Thyroid gland (tissue), 4 donors: ENCODE data around the gene SNRK. TPM values are rescaled to one million over a fixed set of nuclear protein-coding genes. Genes with fewer than 3 reads are reported as not detected.

Experiments used
- DNase-seq, 2 donors: peaks; one replicate each; pipeline ENCODE4 v3.0.0-alpha.2; 2019
- H3K27ac ChIP-seq, 3 donors: fragments of 200-600 bp; sonication (generic); 1 replicate in 2 of 3; 2 replicates in 1 of 3; pipeline ENCODE4 v1.5.1; 2016 to 2019; ENCODE audit warnings: mild to moderate bottlenecking in 1 of 3, moderate library complexity in 1 of 3
- H3K27me3 ChIP-seq: fragments of 200-600 bp; sonication (generic); one replicate; pipeline ENCODE4 v1.5.1; 2019
- H3K36me3 ChIP-seq, 2 donors: fragments of 200-600 bp; sonication (generic); one replicate each; pipeline ENCODE4 v1.5.1; 2016 to 2019
- H3K4me1 ChIP-seq, 2 donors: fragments of 200-600 bp; sonication (generic); one replicate each; pipeline ENCODE4 v1.5.1; 2017 to 2019
- H3K4me3 ChIP-seq, 3 donors: fragments of 200-600 bp; sonication (generic); replicated peaks in 1 of 3; 1 replicate in 2 of 3; 2 replicates in 1 of 3; pipeline ENCODE4 v1.5.1; 2016; ENCODE audit warnings: mild to moderate bottlenecking in 1 of 3
- H3K9me3 ChIP-seq: fragments of 200-600 bp; sonication (generic); one replicate; pipeline ENCODE4 v1.5.1; 2017
- POLR2A ChIP-seq, 2 donors: fragments of 450-650 bp; IDR thresholded peaks; one replicate each; pipeline ENCODE4 v1.6.1; 2017; ENCODE audit warnings: antibody characterized with exemption in 2 of 2, mild to moderate bottlenecking in 2 of 2, moderate library complexity in 1 of 2
- WGBS, 2 donors: methylation state at CpG; one replicate each; pipeline ENCODE4 v1.1.5; 2017; 5-methylcytosine and 5-hydroxymethylcytosine counted together
- intact Hi-C: fragments of 100-400 bp; cut with DNase I; formaldehyde crosslinking; loops from one replicate; pipeline ENCODE4 v1.15.1; 2023
- total RNA-seq, 4 donors: library from RNA; depleted of rRNA; stranded (reverse); fragments of >200 nt; gene quantifications; one replicate each; pipeline ENCODE4 v1.2.3, GENCODE V29; 2016
- TF ChIP-seq, protein P1 (sequence below), 6 experiments: fragments of 200-600 bp in 3 of 6; fragments of 450-650 bp in 3 of 6; sonication (generic) in 3 of 6; IDR thresholded peaks; one replicate each; pipeline ENCODE4 v1.5.1; 2016 to 2019; ENCODE audit warnings: antibody characterized with exemption in 6 of 6, mild to moderate bottlenecking in 2 of 6, inconsistent platforms in 1 of 6, moderate library complexity in 1 of 6

The SNRK gene
- total RNA-seq, 4 donors from 2014 or later, result 44.2 to 90.5 (median 65.0) TPM

DNA sequence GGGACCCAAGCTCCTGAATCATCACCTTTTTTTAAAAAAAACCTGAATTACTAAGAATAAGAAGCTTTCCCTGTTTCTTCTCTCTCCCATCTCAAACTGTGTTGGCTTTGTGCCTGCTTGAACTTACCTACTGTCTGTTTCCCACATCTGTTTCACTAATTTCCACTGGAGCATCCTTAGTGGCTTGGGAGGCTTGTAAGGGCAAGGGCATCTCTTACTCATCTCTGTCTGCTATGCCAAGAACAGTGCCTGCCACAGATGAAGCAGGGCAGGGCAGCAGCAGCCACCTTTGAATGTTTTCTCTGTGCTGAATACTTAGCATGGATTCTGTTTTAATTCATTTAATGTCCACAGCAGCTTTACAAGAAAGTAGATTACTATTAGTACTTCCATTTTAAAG is 42.3 kb downstream of the SNRK start:
- no peaks in the 10 kb centered on the region for H3K9me3 ChIP-seq
- no peak overlapping the region for H3K4me3 ChIP-seq
- DNase-seq, result no peak
- no peaks in the 10 kb centered on the region for H3K27me3 ChIP-seq
- TF ChIP-seq POLR2A (IDR thresholded peaks at IDR 0.05), result no peak
- TF ChIP-seq, protein P1, sequence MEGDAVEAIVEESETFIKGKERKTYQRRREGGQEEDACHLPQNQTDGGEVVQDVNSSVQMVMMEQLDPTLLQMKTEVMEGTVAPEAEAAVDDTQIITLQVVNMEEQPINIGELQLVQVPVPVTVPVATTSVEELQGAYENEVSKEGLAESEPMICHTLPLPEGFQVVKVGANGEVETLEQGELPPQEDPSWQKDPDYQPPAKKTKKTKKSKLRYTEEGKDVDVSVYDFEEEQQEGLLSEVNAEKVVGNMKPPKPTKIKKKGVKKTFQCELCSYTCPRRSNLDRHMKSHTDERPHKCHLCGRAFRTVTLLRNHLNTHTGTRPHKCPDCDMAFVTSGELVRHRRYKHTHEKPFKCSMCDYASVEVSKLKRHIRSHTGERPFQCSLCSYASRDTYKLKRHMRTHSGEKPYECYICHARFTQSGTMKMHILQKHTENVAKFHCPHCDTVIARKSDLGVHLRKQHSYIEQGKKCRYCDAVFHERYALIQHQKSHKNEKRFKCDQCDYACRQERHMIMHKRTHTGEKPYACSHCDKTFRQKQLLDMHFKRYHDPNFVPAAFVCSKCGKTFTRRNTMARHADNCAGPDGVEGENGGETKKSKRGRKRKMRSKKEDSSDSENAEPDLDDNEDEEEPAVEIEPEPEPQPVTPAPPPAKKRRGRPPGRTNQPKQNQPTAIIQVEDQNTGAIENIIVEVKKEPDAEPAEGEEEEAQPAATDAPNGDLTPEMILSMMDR (IDR thresholded peaks at IDR 0.05), result no peak
- H3K27ac ChIP-seq, result peak overlapping the region in 1 of 3 donors; percentile 39
- intact Hi-C loops, result no loop called here
- H3K36me3 ChIP-seq, result peaks cover 0 to 5% of the 10 kb centered on the region in 2 donors
- H3K4me1 ChIP-seq, result peaks cover 27 to 32% of the 10 kb centered on the region in 2 donors

DNA sequence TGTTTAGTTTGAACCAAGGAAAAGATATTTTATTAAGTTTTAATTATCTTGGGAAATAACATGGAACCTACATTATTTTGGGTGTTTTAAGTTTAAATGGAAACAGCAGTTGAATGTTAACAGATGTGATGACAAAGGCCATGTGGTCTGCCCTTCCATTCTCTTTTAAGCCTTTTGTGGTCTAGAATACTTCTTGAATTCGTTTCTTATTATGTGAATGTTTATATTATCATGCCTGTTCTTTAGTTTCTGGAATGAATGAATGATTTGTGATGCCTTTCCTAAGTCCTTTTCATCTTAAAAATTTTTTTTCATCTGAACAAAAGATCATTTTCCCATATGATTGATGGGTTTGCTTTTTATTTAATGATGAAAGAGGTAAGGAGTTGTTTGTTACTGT is 44.6 kb downstream of the SNRK start:
- no peak for TF ChIP-seq POLR2A (IDR thresholded peaks at IDR 0.05)
- TF ChIP-seq, protein P1 (IDR thresholded peaks at IDR 0.05), result no peak
- no peak for DNase-seq
- 64 to 69% methylated on average over 1 of the region's 1 CpG for WGBS, 2 donors
- peaks cover 0 to 8% of the 10 kb centered on the region in 2 donors for H3K36me3 ChIP-seq
- no peak overlapping the region for H3K27ac ChIP-seq
- peaks cover 17 to 25% of the 10 kb centered on the region in 2 donors for H3K4me1 ChIP-seq
- H3K4me3 ChIP-seq, result no peak overlapping the region
- no peaks in the 10 kb centered on the region for H3K27me3 ChIP-seq
- intact Hi-C loops, result no loop called here
- no peaks in the 10 kb centered on the region for H3K9me3 ChIP-seq

DNA sequence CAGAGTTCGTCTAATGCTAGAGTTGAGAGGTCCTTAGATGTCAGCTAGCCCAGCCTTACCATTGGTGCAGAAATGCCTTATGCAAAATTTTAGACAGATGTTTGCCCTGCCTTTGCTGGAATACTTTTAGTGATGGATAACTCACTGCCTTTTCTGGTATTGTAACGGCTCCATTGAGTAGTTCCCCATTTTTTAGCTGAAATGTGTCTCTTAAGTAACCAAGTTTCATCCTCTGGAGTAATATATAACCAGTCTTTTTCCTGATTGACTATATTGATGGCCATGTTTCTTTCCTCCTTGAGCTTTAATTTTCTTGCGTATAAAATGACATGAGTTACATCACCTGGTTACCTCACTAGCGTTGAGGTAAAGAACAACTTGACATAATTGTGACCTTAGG is 45.0 kb downstream of the SNRK start:
- Histone ChIP-seq H3K4me3 (no peak overlapping the region), H3K9me3 (no peaks in the 10 kb centered on the region), H3K36me3 (peaks cover 0 to 12% of the 10 kb centered on the region in 2 donors), H3K27me3 (no peaks in the 10 kb centered on the region), H3K27ac (no peak overlapping the region), H3K4me1 (peaks cover 13 to 21% of the 10 kb centered on the region in 2 donors)
- DNase-seq, result no peak
- intact Hi-C loops, result no loop called here
- TF ChIP-seq, protein P1 (IDR thresholded peaks at IDR 0.05), result no peak
- no peak for TF ChIP-seq POLR2A (IDR thresholded peaks at IDR 0.05)
- WGBS, 2 donors, result 85 to 87% methylated on average over 4 of the region's 4 CpGs

DNA sequence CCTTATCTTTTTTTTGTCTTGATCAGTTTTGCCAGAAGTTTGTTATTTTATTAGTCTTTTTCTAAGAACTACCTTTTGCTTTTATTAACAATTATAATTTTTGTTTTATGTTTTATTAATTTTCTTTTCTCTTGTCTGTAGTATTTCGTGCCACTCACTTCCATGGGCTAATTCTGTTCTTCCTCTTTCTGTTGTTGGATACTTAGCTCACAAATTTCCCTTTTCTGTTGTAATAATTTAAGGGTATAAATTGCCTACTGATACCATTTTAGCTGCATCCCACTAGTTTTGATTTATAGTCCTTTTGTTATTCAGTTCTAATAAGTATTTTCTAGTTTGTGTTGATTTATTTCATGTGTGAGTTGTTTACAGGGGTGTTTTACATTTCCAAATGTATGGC is 48.6 kb downstream of the SNRK start:
- Histone ChIP-seq H3K27ac (no peak overlapping the region), H3K4me3 (no peak overlapping the region), H3K36me3 (peaks cover 10 to 34% of the 10 kb centered on the region in 2 donors), H3K9me3 (no peaks in the 10 kb centered on the region), H3K27me3 (no peaks in the 10 kb centered on the region), H3K4me1 (no peaks in the 10 kb centered on the region)
- WGBS, 2 donors, result 81 to 97% methylated on average over 1 of the region's 1 CpG
- DNase-seq, result no peak
- TF ChIP-seq, protein P1 (IDR thresholded peaks at IDR 0.05), result no peak
- TF ChIP-seq POLR2A (IDR thresholded peaks at IDR 0.05), result no peak
- intact Hi-C loops, result no loop called here

DNA sequence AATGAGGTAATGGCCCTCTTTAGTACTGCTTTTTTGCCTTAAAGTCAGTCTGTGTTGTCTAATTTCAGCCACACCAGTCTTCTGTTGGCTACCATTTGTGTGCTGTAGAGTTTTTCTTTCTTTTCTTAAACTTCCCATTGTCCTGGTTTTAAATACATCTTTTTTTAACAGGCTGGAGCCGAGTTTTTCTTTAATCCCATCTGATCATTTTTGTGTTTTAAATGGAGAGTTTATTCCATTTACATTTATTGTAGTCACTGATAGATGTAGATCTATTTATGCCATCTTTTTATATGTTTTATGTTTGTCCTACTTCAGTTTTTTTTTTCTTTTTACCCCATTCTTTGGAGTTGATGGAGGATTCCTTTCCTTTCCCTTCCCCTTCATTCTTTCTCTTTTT is 49.5 kb downstream of the SNRK start:
- TF ChIP-seq, protein P1 (IDR thresholded peaks at IDR 0.05), result no peak
- TF ChIP-seq POLR2A (IDR thresholded peaks at IDR 0.05), result no peak
- 96 to 98% methylated on average over 1 of the region's 1 CpG for WGBS, 2 donors
- H3K27ac ChIP-seq, result no peak overlapping the region
- H3K27me3 ChIP-seq, result no peaks in the 10 kb centered on the region
- H3K4me3 ChIP-seq, result no peak overlapping the region
- intact Hi-C loops, result no loop called here
- no peaks in the 10 kb centered on the region for H3K4me1 ChIP-seq
- no peaks in the 10 kb centered on the region for H3K9me3 ChIP-seq
- H3K36me3 ChIP-seq, result peaks cover 16 to 42% of the 10 kb centered on the region in 2 donors
- DNase-seq, result no peak
